GM21381 (cell line): Measurements from ENCODE around the gene SLC2A6.

Experiments used
- ATAC-seq: cut with Tn5 transposase; IDR thresholded peaks from one replicate; pipeline ENCODE4 v1.9.1; 2021; ENCODE audit warnings: mild to moderate bottlenecking, moderate library complexity; ENCODE audit not compliant: unreplicated experiment

Gene SLC2A6

DNA sequence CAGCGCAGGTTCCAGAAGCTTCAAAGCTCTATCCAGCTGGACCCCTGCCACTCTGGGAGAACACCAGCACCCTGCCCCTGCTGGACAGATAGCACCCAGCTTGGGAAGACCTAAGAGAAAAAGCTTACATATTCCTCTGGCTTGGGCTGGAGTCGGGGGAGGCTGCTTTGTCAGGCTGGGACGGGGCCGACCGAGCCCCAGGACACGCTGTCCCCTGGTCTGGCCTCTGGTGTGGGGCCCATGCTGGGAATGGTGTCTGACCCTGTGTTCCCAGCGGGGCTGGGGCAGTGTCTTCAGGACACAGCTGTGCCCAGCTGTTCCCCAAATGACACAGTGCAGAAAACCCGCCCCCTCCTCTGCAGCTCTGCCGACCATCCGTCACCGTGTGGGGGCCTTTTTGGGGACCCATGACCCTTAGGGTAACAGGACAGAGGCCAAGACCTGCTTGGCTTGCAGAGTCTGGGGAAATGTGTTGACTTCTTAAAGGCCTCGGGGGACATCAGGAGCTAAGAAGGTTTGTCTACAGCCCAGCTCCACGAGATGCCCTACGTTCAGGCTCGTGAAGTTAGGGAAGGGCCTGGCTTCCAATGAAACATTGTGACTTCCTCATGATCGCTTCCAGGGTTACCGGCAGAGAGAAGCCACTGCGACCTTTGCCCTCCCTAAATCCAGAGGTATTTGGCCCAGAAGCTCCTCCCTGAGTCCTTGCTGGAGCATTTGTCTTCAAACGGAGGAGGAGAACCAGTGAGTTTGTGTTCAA lies 20.4 kb upstream of the SLC2A6 start:
- ATAC-seq = no peak

- ATAC-seq = no peak
Measured at GRCh38 chr9:133496861-133497842, 18.3 kb upstream of the SLC2A6 start.

DNA sequence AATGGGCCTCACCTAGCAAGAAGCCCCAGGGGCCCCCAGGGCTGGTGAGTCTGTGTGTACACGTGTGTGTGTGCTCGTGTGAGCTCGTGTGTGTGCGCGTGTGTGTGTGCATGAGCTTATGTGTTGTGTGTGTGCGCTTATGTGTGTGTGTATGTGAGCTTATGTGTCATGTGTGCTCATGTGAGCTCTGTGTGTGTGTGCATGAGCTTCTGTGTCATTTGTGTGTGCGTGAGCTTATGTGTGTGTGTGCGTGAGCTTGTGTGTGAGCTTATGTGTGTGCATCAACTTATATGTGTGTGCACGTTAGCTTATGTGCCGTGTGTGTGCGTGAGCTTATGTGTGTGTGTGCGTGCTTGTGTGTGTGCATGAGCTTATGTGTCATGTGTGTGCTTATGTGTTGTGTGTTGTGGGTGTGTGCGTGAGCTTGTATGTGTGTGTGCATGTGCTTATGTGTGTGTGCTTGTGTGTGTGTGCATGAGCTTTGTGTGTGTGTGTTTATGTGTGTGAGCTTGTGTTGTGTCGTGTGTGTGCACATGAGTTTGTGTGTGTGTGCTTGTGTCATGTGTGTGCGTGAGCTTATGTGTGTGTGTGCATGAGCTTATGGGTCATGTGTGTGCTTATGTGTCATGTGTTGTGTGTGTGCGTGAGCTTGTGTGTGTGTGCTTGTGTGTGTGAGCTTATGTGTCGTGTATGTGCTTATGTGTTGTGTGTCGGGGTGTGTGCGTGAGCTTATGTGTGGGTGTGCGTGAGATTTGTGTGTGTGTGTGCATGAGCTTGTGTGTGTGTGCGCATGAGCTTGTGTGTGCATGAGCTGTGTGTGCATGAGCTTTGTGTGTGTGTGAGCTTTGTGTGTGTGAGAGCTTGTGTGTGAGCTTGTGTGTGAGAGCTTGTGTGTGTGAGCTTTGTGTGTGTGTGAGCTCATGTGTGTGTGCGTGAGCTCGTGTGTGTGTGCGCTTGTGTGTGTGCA lies 16.7 kb upstream of the SLC2A6 start:
- ATAC-seq = no peak

DNA sequence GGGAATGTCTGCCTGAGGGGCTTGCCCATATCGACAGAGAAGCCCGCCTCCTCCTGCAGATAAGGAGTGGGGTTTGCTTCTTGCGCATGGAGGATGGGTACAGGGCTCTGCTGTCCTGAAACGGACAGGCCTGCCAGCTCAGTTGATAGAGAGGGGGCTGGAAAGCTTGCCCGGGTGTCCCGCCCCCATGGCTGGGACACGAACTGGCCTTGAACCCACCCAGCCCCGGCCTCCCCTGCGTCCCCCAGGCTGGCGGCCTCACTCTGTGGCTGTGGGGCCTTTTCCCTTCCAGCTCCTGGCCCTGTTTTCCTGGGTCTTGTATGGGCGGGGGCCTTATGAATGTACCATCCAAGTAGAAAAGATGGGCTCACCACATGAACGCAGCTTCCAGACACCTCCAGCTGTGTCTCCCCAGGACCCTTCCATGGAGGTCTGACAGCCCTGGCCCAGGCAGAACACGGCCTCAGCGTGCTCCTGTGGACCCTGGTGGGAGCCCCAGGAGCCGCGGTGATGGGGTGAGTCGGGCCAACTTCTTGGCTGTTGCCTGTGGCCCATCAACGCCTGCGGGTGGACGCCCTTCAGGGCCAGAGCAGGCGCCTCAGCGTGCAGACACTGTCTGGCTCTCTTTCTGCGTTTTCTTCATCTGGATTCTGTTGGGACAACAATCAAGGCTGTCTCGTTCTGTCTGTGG lies 15.9 kb upstream of the SLC2A6 start:
- ATAC-seq = no peak

- no peak for ATAC-seq
Measured at GRCh38 chr9:133493845-133494540, 15.1 kb upstream of the SLC2A6 start.

GRCh38 chr9:133493428-133493827 lies 14.5 kb upstream of the SLC2A6 start:
- ATAC-seq = no peak

DNA sequence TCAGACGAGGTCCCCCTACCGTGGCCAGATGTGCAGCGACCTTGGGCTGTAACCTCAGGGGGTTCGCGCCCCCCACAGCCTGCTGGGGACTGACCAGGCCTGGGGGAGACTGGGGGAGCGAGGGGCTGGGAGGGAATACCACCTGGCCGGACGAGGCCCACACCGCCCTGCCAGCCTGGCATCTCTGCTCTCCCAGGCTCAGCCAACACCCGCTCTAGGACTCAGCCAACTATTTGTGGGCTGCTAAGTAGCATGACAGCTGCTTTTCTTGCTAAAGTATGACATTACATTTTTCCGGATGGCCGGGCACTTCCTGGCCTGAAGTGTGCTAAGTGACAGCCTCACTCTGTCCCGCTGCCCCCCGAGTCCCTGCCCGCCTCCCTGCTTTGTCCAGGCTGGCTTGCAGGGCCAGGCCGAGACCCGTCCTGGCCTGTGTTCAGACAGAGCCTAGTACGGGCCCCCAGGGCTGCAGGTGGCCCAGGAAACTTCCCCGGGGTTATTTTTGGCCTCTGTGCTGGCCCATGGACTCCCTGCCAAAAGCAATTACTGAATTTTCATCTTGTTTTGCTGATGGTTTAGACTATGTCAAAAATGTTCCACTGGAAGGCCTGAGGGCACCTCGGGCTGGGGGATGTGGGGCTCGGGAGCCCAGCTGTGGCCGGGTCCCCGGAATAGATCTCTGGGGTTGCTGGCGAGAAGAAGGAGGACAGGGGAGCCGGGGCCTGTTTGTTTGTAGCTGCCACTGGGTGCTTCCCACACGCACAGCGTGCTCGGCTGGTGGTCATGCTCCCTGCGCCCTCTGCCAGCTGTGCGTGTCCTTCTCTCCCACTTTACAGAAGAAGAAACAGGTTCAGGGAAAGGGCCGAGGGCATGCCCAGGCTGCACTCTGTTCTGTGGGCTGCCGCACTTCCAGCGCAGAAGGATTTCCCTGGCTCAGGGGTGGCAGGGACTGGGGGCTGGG lies 13.4 kb upstream of the SLC2A6 start:
- no peak for ATAC-seq

DNA sequence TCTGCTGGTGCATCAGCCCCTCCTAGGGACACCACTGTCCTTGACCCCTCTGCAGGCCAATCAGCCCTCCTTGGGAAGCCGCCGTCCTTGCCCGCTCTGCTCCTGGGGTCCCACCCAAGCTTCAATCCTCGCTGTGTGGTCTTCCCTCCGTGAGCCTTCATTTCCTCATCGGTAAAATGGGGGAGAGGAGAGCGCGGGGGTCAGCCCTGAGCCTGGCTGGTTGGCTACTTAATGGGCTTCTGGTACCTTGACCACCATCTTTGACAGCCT lies 12.7 kb upstream of the SLC2A6 start:
- no peak for ATAC-seq

GRCh38 chr9:133490865-133491655 lies 12.2 kb upstream of the SLC2A6 start:
- no peak for ATAC-seq

GRCh38 chr9:133490201-133490681 lies 11.3 kb upstream of the SLC2A6 start:
- ATAC-seq = no peak

- ATAC-seq = no peak
Measured at GRCh38 chr9:133489253-133490190, 10.6 kb upstream of the SLC2A6 start.

DNA sequence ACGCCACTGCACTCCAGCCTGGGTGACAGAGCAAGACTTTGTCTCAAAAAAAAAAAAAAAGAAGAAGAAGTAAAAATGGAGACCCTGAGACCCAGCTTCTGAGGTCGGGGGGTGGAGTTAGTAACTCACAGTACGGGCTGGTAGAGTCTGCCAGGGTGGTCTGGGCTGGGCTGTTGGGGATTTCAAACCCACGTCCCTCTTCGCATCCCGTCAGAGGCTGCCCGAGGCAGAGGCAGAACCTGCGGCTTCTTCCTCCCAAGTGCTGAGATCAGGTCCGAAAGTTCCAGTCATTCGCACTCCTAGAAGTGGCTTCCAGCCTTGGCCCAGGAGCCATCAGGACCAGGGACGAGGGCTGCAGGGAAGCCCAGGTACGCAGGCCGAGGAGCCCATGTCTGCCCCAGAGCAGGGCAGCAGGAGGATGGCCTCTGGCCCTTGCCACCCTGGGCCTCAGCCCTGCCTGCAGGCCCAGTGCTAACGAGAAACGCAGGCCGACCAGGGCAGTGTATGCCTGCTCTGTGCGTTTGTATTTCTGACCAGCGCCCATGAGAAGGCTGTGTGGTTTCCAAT lies 9.9 kb upstream of the SLC2A6 start:
- no peak for ATAC-seq

GRCh38 chr9:133487331-133487725 lies 8.4 kb upstream of the SLC2A6 start:
- ATAC-seq = no peak

- peak; percentile 28 for ATAC-seq
Measured at GRCh38 chr9:133485531-133486260, 6.8 kb upstream of the SLC2A6 start.

DNA sequence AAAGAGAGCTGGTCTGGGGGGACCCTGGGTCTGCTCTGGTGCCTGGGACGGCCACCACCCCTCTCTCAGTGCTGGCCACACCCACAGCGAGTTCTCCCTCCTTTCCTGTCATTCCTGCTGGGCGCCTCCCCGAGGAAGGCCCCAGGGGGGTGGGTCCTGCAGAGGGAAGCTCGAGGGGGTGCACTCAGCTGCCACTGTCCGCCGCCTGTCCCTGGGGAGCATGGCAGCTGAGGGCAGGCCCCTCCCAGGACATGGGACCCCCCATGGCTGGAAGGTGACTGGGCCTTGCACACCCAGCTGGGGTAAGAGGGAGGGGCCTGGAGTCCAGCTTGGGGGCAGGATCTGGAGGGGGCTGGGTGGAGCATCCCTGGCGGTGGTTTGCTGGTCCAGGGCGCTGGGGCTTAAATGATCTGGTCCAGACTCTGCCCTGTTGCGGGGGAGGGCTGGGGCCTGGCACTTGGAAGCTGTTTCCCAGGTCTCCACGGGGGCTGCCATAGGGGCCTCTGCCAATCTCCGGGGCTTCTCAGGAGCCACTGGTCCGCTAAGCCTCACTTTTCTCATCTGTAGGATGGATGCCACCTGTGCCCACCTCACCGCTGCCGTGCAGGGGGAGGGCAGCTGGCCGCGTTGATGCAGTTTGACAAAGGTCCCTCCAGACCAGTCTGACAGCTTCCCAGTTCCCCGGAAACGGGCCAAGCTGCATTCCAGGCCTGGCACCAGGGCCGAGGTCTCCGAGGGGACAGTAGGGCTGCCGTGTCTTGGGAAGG lies 6.0 kb upstream of the SLC2A6 start:
- no peak for ATAC-seq
